NCI-H446 (cell line): ENCODE results near the gene MYH11.
"Not testable (repeated sequence)": the region's sequence is repeated elsewhere in the genome, so short reads cannot be mapped to it uniquely, and the experiment has no call there.

Experiments used
- DNase-seq, 2 experiments: peaks; one replicate each; lab custom pipeline; 2025; lab: John Stamatoyannopoulos, UW

The MYH11 gene

GRCh38 chr16:15876503-15876902, 19.7 kb upstream of the MYH11 start:
- DNase-seq, result no peak

DNA sequence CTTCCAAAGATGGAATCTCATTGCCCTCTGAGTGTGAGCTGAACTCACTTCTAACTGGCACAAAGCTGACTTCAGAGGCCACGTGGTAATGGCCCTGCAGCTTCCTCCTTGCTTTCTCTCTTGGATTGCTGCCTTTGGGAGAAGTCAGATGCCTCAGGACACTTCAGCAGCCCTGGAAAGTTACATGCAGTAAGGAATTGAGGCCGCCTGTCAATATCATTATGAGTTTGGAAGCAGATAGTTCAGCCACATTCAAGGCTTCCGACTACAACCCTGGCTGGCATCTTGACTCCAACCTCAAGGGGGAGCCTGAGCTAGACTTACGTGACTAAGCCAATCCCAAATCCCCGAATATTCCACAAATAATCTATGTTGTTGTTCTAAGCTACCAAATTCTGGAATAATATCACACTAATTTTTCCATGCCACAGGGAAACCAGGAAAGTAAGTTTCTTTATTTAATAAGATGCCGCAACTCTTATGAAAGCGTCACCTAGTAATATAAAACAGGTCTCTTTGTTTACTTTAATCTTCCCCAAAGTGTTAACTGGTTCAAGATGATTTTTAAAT, 18.0 kb upstream of the MYH11 start:
- DNase-seq, result peak in 1 of 2 experiments; percentile 53

- no peak for DNase-seq
These were observed 16.9 kb upstream of the MYH11 start for GRCh38 chr16:15873737-15874136.

DNA sequence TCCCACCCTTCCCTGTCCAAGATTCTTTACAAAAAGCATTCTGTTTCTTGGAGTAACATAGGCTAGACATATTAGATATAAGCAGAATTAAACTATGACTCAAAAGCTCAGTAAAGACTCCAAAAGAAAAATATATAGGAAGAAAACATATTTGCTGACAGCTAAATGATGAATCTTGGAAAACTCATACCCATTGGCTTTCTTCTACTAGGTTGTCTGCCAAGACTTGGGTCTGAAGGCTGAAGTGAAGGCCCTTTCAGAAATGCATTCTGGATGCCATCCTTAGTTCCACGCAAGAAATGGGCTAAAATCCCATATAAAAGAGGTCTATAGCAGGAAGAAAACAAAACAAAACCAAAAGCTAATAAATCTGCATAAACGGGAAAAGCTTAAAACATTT, 16.5 kb upstream of the MYH11 start:
- DNase-seq, result no peak

- no peak for DNase-seq
These were observed 13.2 kb upstream of the MYH11 start for GRCh38 chr16:15870011-15870410.

DNA sequence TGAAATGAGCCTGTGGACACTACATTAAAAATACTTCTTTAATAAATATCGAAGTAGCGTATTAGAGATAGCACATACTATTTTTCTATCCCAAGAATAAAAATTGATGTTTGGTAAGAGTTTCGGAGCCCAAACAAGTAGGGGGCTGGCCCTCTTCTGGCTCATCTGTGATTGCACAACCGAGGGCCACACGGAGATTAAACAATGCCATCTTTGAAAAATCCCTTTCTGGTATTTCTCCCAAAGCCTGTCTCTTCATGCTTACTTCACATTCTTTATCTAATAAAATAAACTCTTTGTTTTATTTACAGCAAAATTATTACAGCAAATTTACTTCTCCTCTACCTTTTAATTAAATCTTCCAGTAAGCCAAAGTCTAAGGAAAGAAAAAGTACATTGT, 9.6 kb upstream of the MYH11 start:
- DNase-seq, result no peak

GRCh38 chr16:15865742-15866141, 8.9 kb upstream of the MYH11 start:
- DNase-seq, result no peak

- DNase-seq, result no peak
These were observed 8.1 kb upstream of the MYH11 start for GRCh38 chr16:15864939-15865338.

DNA sequence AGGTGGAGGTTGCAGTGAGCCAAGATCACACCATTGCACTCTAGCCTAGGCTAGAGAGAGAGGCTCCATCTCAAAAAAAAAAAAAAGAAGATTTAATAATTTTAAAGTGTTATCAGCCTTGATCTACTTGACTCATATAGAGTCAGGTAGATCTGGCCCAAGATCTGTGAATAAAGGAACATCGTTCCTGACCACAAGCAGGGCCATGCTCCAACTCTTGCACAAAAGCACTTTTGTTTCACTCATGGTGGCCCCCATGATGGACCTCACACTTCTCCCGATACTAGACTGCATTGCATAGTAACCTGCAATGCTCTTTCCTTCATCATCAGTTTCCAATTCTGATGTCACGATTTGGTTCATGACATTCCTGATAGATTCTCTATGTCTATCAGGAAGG, 5.2 kb upstream of the MYH11 start:
- no peak for DNase-seq

DNA sequence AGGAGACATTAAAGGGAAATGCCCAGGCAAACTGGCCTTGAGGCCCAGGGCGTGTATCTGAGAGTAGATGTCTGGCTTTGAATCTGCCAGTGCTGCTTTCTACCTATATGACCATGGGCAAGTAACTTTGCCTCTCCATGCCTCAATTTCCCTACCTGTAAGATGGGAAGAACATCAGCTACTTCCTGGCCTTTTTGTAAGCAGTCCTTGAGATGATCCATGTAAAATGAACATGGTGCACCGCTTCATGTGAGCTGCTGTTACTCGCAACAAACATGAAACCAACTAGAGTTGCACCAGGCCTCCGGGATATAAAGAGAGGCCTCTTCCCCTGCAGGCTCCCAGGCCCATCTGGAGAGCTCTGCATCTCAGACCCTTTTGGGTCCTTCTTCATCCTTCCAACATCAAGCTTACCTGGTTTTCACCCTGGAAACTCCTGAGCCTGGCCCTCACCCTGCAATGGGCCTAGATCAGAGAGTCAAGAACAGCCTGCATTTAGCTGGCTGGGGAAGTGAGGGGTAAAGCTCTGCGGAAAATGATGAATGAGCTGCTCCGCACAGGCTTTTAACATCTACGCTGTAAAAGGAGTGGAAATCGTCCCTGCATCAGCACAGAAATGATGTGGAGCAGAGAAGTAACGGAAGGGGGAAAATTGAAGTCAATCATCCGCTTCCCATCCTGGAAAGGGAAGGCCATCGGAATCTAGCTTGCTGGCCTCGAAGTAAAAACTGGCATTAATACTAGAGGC, 2.3 kb upstream of the MYH11 start:
- no peak for DNase-seq

GRCh38 chr16:15857724-15858560, 1.1 kb upstream of the MYH11 start:
- DNase-seq, result no peak

DNA sequence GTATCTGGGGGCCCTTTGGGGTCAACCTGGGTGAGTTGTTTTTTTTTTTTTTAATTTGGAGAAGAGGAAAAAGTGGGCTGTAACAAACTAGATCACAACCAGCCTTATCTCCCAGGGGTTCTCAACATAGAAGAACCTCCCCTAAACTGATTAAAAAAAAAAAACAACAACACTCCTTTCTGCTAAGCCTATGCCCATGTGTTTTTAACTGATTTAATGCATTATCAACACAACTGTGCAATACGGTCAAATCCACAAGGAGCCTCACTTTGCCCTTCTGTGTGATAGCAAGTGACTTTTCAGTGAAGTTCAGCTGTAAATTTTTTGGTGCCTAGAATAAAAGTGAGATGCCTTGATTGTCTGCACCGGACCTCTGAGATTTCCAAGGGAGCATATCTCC, 646 bp downstream of the MYH11 start:
- DNase-seq, result no peak

- DNase-seq, result no peak
These were observed 1.2 kb downstream of the MYH11 start for GRCh38 chr16:15855704-15856003.

DNA sequence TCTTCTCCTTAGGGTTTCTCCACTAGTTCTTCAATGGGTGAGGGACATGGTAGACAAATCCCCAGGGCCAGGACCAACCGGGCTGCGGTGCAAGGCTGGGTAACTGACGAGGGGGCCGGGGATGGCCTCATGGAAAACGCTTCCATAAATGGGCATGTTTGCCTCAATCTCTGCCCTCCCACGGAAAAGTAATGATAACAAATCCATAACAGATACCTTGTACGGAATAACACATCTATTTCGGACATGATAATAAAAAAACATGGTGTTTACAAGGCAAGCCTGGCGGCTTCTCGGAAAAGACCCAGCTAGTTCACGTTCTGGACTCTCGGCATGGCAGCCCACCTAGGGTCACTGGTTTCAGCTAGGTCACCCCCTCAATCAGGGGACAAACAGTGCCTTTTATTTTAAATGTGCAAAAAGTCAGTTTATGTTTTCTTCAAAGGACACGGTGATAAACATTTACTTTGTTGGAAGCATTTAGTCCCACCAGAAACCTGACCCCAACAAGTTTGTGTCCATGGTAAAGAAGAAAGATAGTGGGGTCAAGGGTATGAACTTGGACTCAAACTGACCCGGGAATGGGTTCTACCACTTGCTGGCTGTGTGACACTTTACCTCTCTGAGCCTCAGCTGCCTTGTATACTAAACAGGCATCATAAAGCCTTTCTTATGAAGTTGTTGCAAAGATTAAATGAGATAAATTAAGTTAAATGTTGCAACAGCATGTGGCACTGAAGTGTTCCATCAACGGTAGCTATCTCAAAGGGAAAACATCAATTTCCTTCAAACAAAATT, 1.7 kb downstream of the MYH11 start:
- no peak for DNase-seq

DNA sequence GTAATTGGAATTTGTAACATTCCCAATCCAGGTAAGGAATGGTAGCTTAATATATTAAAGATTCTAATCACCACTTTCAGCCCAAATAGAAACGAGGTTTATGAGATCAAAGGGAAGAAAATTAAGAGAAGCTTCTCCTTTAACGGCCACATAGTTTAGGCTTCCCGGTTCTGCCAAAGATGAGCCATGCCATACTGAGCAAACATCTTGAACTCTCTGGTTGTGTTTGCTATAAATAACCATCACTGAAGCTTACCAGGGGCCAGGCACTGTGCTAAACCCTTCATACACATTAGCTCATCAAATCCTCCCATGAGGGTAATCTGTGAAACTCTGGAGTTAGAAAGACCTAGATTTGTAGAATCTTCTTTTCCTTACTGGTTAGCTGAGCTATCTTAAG, 2.8 kb downstream of the MYH11 start:
- no peak for DNase-seq

GRCh38 chr16:15853021-15853420, 3.8 kb downstream of the MYH11 start:
- DNase-seq, result no peak

GRCh38 chr16:15850555-15850954, 6.3 kb downstream of the MYH11 start:
- DNase-seq, result not testable (repeated sequence)

GRCh38 chr16:15849209-15849981, 7.4 kb downstream of the MYH11 start:
- no peak for DNase-seq

DNA sequence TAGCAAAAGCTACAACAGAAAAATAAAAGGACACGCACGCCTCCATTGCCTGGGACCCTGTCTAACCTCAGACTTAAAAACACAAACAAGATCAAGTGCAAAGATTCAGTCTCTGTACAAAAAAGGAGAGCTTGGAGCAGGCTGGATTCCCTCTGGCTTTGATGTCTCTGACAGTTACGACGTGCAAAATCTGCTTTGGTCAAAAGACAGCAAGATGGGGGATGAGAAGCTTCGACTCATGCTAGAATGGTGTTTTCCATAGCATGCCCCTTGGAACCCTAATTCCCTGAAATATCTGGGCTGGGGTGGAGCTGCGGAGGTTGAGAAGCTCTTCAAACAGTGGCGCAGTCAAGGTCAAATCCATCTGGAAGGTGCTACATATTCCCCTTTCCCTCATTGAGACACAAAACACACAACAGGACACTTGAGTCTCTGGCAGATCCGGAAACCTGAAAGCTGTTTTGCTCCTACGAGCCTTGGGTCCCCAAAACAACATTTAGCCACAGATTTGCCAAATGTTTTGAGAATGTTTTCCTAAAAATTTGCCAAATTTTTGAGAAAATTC, 9.1 kb downstream of the MYH11 start:
- DNase-seq, result no peak

- DNase-seq, result no peak
These were observed 10.3 kb downstream of the MYH11 start for GRCh38 chr16:15846510-15846909.

DNA sequence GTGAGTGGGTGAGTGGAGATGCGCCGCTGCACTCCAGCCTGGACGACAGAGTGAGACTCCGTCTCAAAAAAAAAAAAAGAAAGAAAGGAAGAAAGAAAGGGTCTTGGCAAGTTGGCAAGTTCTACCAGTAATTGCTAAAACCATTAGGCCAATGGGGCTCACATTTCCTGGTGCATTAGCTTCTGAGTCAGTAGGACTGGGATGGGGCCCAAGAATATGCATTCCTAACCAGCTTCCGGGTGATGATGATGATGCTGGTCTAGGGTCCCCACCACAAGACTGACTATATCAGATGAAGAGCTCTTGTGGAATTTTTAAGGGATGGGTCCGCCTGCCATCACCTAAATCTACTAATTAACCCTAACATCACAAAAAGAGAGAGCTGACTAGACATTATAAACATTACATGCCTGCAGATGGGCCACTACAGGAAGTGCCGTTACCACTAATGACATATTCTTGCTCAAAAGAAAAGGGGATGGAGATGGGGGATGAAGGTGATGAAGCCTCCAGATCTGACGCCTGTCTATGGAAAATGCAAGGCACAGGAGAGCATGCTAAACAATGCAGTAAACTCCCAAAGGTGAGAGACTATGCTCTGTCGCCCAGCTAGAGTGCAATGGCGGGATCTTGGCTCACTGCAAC, 13.1 kb downstream of the MYH11 start:
- no peak for DNase-seq
